HG03139 (cell line): ENCODE results near the gene UFL1.

Experiments used
- ATAC-seq: cut with Tn5 transposase; IDR thresholded peaks from one replicate; pipeline ENCODE4 v1.9.1; 2021; ENCODE audit not compliant: unreplicated experiment

UFL1 gene

DNA sequence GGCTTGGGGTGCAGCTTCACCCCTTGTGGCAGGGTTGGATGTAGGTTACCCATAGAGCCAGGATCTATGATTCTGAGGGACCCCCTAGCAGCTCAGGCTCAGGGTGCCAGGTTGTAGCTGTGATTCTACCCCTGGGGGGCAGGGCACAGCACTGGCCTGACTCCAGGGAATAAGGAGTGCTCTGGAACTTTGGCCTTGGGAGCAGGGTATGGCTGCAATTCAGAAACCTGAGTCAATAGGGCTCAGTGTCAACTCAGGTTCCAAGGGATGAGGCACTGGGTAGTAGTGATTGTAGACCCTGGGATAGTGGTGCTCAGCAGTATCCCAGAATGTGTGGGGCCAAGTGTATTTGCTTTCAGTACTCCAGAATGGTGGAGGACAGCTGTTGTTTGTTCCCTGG lies 49.9 kb downstream of the UFL1 start:
- ATAC-seq: no peak

DNA sequence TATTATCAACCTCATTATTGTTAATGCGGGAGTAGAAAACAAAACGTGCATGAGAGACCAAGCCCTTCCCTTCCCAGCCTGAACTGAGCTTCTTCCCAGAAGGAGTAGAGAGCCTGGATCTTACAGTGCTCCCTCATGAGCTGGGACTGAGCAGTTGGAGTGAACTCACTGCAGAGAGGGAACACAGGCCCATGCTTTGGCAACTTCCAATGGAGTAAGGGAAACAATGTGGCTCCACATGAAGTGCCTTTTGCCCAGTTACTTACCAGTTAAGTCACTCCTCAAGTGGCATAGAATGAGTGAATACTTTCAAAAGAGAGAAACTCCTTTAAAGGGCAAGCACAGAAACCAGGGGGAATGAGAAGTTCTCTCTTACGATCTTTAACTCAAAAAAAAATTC lies 53.8 kb downstream of the UFL1 start:
- no peak for ATAC-seq

DNA sequence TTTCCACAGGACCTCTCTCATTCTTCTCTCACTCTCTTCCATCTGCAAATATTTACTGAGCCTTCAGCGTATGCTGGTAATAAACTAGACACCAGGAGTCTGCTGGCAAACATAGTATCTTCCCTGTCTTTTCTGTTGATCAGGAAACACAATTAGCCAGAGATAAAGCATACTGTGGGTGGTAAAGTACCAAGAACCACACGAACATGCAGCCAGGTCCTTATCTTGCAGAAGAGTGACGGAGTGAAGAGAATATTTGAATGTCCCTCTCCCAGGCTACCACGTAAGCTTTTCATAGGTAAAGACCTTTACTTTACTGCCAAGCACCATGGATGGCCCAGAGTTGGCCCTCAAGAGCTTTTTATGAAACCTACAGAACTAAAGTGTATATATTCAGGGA lies 54.6 kb downstream of the UFL1 start:
- ATAC-seq: no peak

DNA sequence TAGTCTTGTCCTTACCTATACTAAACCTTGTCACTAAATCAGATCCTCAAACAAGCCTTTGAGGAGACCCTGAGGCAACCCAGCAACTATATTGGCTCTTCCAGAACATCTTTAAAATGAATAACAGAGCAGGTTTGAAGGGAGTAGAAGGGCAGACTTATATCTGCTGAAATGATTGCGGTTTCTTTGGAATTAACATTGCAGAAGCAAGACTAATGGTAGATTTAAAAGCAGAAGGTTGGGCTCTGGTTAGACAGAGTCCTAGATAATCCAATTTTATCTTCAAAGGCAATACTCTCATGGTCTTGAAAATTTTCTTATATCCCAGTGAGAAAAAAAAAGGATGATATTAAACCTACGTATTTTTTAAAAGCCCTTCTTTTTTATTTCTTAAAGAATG lies 60.4 kb downstream of the UFL1 start:
- ATAC-seq: no peak

DNA sequence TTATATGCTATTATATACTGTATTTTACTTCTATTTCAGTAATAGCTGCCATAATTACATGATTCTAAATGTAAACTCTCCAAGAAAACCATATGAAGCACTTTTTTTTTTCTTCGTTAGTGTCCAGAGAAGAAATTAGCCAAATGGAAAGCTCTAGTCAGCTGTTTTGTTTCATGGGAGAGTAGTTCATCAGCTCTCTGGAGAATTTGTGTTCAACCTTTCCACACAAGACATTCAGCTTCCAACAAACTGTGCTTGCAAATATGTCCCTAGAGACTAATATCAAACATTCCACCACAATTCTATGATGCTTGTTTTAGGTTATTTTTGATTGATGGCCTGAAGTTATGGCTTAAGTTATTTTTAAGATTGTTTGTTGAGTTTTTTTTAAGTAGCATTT lies 60.8 kb downstream of the UFL1 start:
- no peak for ATAC-seq

DNA sequence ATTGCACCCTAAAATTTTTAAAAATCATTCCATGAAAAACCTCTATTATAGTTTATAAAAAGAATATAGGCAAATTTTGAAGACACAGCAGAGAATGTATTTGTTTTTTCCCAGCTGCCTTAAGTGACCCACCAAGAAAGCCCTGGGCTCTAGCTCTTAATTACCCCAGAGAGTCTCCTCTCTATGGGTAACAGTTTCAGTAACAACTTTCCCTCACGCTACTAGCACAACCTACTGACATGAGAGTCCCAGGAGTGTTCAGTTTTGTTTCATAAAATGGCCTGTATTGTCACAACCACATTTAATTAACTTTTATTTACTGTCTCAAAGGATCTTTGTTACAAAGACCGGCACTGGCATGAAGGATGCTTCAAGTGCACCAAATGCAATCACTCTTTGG lies 82.8 kb downstream of the UFL1 start:
- ATAC-seq: no peak
